SK-N-SH (cell line): Measurements from ENCODE around the gene FBXL7.

Experiments used
- CHD2 ChIP-seq: fragments of 150-350 bp; IDR thresholded peaks from 2 replicates; pipeline ENCODE4 v1.6.1; 2018; ENCODE audit warnings: low read length; ENCODE audit not compliant: partially characterized antibody
- JUND ChIP-seq: IDR thresholded peaks from 2 replicates; pipeline ENCODE4 v1.4.0; 2012
- MEF2A ChIP-seq: IDR thresholded peaks from 2 replicates; pipeline ENCODE4 v1.4.0; 2012; ENCODE audit warnings: low read depth, borderline replicate concordance
- MXI1 ChIP-seq: IDR thresholded peaks from 2 replicates; pipeline ENCODE4 v1.6.1; 2012; ENCODE audit warnings: mild to moderate bottlenecking, low read depth, low read length, improper control_type of control experiment
- NFIC ChIP-seq: IDR thresholded peaks from 2 replicates; pipeline ENCODE4 v1.4.0; 2012; ENCODE audit warnings: borderline replicate concordance
- NRF1 ChIP-seq: IDR thresholded peaks from 2 replicates; pipeline ENCODE4 v1.6.1; 2012; ENCODE audit warnings: low read depth, mild to moderate bottlenecking, low read length
- POLR2AphosphoS5 ChIP-seq: IDR thresholded peaks from 2 replicates; pipeline ENCODE4 v1.6.1; 2012; ENCODE audit warnings: low read depth, low read length
- RCOR1 ChIP-seq: fragments of 150-350 bp; IDR thresholded peaks from 2 replicates; pipeline ENCODE4 v1.6.1; 2017; ENCODE audit warnings: antibody characterized with exemption, low read length
- SIN3A ChIP-seq: IDR thresholded peaks from 2 replicates; pipeline ENCODE4 v1.6.1; 2012; ENCODE audit warnings: low read depth, mild to moderate bottlenecking, low read length, moderate library complexity, borderline replicate concordance
- TF ChIP-seq, protein P1 (sequence below): IDR thresholded peaks from 2 replicates; pipeline ENCODE4 v1.6.1; 2012; ENCODE audit warnings: mild to moderate bottlenecking, low read depth, low read length, moderate library complexity
- TF ChIP-seq, protein P2 (sequence below): fragments of 200-600 bp; sonication (generic); IDR thresholded peaks from 2 replicates; pipeline ENCODE4 v1.6.1; 2017; ENCODE audit warnings: antibody characterized with exemption, mild to moderate bottlenecking, moderate library complexity
- TF ChIP-seq, protein P3 (sequence below): IDR thresholded peaks from 2 replicates; pipeline ENCODE4 v1.4.0; 2012; ENCODE audit warnings: low read depth
- TF ChIP-seq, protein P4 (sequence below): fragments of 150-350 bp; IDR thresholded peaks from 2 replicates; pipeline ENCODE4 v1.6.1; 2016; ENCODE audit warnings: mild to moderate bottlenecking, low read depth, low read length

DNA sequence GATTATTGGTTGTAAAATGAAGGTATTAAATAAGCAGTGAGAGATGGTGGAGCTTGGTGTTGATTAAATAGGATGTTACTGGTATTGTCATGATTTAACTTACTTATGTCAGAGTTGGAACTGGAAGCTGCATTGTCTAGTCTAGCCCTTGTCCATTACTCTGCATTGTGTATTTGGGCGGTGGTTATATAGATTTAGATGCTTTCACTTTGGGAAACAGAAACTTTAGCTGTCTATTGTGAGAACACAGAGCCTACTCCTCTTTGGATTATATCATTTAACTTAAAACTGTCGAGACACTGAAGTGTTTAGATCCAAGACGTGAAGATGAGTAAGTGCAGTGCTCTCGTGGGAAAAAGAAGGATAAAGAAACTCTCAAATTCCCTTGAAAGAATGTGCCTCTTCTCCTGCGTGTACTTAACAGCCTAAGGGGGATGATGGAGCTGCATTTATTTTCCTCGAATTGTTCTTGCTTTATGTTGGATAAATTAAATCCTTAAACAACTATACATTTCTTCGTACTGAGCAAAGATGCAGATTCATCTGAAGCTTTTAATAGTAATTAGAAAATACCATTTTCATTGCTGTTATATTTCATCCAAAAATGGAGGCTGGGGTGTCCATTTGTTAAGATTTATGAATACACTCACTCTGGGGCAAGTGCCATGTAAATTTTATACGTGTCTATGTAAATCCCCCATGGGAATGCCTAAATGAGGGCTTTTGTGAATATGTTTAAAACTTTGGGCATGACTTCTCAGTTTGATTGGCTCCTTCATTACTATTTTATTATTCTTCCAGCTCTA, 21.6 kb downstream of the FBXL7 start:
- TF ChIP-seq, protein P1, sequence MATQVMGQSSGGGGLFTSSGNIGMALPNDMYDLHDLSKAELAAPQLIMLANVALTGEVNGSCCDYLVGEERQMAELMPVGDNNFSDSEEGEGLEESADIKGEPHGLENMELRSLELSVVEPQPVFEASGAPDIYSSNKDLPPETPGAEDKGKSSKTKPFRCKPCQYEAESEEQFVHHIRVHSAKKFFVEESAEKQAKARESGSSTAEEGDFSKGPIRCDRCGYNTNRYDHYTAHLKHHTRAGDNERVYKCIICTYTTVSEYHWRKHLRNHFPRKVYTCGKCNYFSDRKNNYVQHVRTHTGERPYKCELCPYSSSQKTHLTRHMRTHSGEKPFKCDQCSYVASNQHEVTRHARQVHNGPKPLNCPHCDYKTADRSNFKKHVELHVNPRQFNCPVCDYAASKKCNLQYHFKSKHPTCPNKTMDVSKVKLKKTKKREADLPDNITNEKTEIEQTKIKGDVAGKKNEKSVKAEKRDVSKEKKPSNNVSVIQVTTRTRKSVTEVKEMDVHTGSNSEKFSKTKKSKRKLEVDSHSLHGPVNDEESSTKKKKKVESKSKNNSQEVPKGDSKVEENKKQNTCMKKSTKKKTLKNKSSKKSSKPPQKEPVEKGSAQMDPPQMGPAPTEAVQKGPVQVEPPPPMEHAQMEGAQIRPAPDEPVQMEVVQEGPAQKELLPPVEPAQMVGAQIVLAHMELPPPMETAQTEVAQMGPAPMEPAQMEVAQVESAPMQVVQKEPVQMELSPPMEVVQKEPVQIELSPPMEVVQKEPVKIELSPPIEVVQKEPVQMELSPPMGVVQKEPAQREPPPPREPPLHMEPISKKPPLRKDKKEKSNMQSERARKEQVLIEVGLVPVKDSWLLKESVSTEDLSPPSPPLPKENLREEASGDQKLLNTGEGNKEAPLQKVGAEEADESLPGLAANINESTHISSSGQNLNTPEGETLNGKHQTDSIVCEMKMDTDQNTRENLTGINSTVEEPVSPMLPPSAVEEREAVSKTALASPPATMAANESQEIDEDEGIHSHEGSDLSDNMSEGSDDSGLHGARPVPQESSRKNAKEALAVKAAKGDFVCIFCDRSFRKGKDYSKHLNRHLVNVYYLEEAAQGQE, result no peak
- TF ChIP-seq SIN3A, result no peak
- TF ChIP-seq, protein P2, sequence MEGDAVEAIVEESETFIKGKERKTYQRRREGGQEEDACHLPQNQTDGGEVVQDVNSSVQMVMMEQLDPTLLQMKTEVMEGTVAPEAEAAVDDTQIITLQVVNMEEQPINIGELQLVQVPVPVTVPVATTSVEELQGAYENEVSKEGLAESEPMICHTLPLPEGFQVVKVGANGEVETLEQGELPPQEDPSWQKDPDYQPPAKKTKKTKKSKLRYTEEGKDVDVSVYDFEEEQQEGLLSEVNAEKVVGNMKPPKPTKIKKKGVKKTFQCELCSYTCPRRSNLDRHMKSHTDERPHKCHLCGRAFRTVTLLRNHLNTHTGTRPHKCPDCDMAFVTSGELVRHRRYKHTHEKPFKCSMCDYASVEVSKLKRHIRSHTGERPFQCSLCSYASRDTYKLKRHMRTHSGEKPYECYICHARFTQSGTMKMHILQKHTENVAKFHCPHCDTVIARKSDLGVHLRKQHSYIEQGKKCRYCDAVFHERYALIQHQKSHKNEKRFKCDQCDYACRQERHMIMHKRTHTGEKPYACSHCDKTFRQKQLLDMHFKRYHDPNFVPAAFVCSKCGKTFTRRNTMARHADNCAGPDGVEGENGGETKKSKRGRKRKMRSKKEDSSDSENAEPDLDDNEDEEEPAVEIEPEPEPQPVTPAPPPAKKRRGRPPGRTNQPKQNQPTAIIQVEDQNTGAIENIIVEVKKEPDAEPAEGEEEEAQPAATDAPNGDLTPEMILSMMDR, result no peak
- TF ChIP-seq POLR2AphosphoS5, result no peak
- TF ChIP-seq CHD2, result no peak
- no peak for TF ChIP-seq RCOR1
- no peak for TF ChIP-seq JUND
- TF ChIP-seq NRF1, result no peak
- no peak for TF ChIP-seq MXI1
- TF ChIP-seq, protein P3, sequence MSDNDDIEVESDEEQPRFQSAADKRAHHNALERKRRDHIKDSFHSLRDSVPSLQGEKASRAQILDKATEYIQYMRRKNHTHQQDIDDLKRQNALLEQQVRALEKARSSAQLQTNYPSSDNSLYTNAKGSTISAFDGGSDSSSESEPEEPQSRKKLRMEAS, result no peak
- TF ChIP-seq, protein P4, sequence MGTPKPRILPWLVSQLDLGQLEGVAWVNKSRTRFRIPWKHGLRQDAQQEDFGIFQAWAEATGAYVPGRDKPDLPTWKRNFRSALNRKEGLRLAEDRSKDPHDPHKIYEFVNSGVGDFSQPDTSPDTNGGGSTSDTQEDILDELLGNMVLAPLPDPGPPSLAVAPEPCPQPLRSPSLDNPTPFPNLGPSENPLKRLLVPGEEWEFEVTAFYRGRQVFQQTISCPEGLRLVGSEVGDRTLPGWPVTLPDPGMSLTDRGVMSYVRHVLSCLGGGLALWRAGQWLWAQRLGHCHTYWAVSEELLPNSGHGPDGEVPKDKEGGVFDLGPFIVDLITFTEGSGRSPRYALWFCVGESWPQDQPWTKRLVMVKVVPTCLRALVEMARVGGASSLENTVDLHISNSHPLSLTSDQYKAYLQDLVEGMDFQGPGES, result no peak
- TF ChIP-seq MEF2A, result no peak
- no peak for TF ChIP-seq NFIC
